Hepatocyte (in vitro differentiated cells): ENCODE data around the gene SEPTIN8. TPM values are rescaled to one million over a fixed set of nuclear protein-coding genes. Genes with fewer than 3 reads are reported as not detected.
"Not testable (repeated sequence)": the region's sequence is repeated elsewhere in the genome, so short reads cannot be mapped to it uniquely, and the experiment has no call there.

Source experiments
- DNase-seq: peaks from one replicate; pipeline ENCODE4 v3.0.0-alpha.2; 2016; ENCODE audit warnings: low spot score
- H2AFZ ChIP-seq: fragments of 200-600 bp; sonication (generic); 2 replicates; pipeline ENCODE4 v1.6.0; 2016; ENCODE audit warnings: antibody characterized with exemption, mild to moderate bottlenecking
- H3K27ac ChIP-seq: fragments of 200-600 bp; sonication (generic); 2 replicates; pipeline ENCODE4 v1.5.1; 2016; ENCODE audit warnings: mild to moderate bottlenecking
- H3K27me3 ChIP-seq: fragments of 200-600 bp; sonication (generic); 2 replicates; pipeline ENCODE4 v1.6.1; 2016
- H3K36me3 ChIP-seq: fragments of 200-600 bp; sonication (generic); replicated peaks from 2 replicates; pipeline ENCODE4 v1.5.1; 2016; ENCODE audit warnings: low read depth; ENCODE audit not compliant: insufficient read depth
- H3K4me1 ChIP-seq: fragments of 200-600 bp; sonication (generic); 2 replicates; pipeline ENCODE4 v1.5.1; 2016; ENCODE audit warnings: mild to moderate bottlenecking, moderate library complexity; ENCODE audit not compliant: insufficient read depth
- H3K4me2 ChIP-seq: fragments of 200-600 bp; sonication (generic); 2 replicates; pipeline ENCODE4 v1.6.0; 2016
- H3K4me3 ChIP-seq: fragments of 200-600 bp; sonication (generic); 2 replicates; pipeline ENCODE4 v1.5.1; 2016; ENCODE audit warnings: mild to moderate bottlenecking
- H3K79me2 ChIP-seq: fragments of 200-600 bp; sonication (generic); 2 replicates; pipeline ENCODE4 v1.6.0; 2017; ENCODE audit warnings: mild to moderate bottlenecking
- H3K9me2 ChIP-seq: fragments of 200-600 bp; sonication (generic); replicated peaks from 2 replicates; pipeline ENCODE4 v1.6.0; 2017; ENCODE audit warnings: mild to moderate bottlenecking; ENCODE audit not compliant: insufficient read depth
- H3K9me3 ChIP-seq: fragments of 200-600 bp; sonication (generic); 2 replicates; pipeline ENCODE4 v1.5.1; 2016; ENCODE audit warnings: low read depth, mild to moderate bottlenecking
- H4K20me1 ChIP-seq: fragments of 200-600 bp; sonication (generic); 2 replicates; pipeline ENCODE4 v1.6.0; 2016; ENCODE audit warnings: mild to moderate bottlenecking; ENCODE audit not compliant: insufficient read depth, poor library complexity, severe bottlenecking
- EZH2 ChIP-seq: fragments of 200-600 bp; sonication (generic); IDR thresholded peaks from 2 replicates; pipeline ENCODE4 v1.6.1; 2016; ENCODE audit warnings: antibody characterized with exemption, mild to moderate bottlenecking, borderline replicate concordance
- EZH2phosphoT487 ChIP-seq: fragments of 200-600 bp; sonication (generic); IDR thresholded peaks from one replicate; pipeline ENCODE4 v1.6.1; 2018; ENCODE audit warnings: antibody characterized with exemption, mild to moderate bottlenecking, low read depth, moderate library complexity; ENCODE audit not compliant: unreplicated experiment, severe bottlenecking
- WGBS: methylation state at CpG from one replicate; pipeline ENCODE4 v1.1.6; 2016; ENCODE audit warnings: low lambda C conversion rate; ENCODE audit errors: missing lambda C conversion rate; 5-methylcytosine and 5-hydroxymethylcytosine counted together
- polyA plus RNA-seq: library from polyadenylated mRNA; unstranded; fragments of >200 nt; fragmentation: Nextera tagmentation; extraction: Ambion mirVana; gene quantifications from 2 replicates; pipeline ENCODE4 v1.2.1, GENCODE V29; 2016
- total RNA-seq: library from RNA; depleted of rRNA; stranded (reverse); fragments of >200 nt; gene quantifications from 2 replicates; pipeline ENCODE4 v1.2.3, GENCODE V29; 2014
- TF ChIP-seq, protein P1 (sequence below): fragments of 200-600 bp; sonication (generic); IDR thresholded peaks from 2 replicates; pipeline ENCODE4 v1.5.1; 2016; ENCODE audit warnings: antibody characterized with exemption, mild to moderate bottlenecking; ENCODE audit not compliant: poor library complexity

The SEPTIN8 gene
- total and polyA plus RNA-seq, 2 experiments from 2014 or later: 18.7 to 41.9 TPM

DNA sequence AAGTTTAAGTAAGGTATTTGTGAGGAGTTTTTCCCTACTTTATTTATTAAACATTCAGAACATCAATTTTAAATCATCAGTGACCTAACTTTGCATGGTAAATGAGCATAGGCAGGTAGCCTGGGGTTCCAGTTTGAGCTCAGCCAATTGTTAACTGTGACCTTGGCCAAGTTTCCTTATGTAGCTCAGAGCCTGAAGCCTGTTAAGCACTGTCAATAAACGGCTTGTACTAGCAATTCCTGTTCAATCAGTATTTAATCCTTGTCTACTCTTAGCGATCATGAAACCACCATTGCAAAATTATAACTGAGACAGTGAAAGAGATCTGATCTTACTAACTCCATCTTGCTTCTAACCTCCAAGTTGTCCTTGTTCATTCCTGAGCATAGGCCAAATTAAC, 31.4 kb upstream of the SEPTIN8 start:
- H3K79me2 ChIP-seq: no peaks in the 10 kb centered on the region
- H3K4me3 ChIP-seq: no peak overlapping the region
- no peak for DNase-seq
- 10% methylated on average over 2 of the region's 2 CpGs for WGBS
- H3K4me1 ChIP-seq: peaks cover 41% of the 10 kb centered on the region
- no peak overlapping the region for H2AFZ ChIP-seq
- no peaks in the 10 kb centered on the region for H3K9me3 ChIP-seq
- H3K4me2 ChIP-seq: peak overlapping the region; percentile 13
- H3K27ac ChIP-seq: peak overlapping the region; percentile 39
- no peaks in the 10 kb centered on the region for H4K20me1 ChIP-seq
- no peaks in the 10 kb centered on the region for H3K36me3 ChIP-seq
- H3K27me3 ChIP-seq: peaks cover 9% of the 10 kb centered on the region
- no peaks in the 10 kb centered on the region for H3K9me2 ChIP-seq
- TF ChIP-seq EZH2phosphoT487 (no peak), EZH2 (no peak)
- TF ChIP-seq, protein P1, sequence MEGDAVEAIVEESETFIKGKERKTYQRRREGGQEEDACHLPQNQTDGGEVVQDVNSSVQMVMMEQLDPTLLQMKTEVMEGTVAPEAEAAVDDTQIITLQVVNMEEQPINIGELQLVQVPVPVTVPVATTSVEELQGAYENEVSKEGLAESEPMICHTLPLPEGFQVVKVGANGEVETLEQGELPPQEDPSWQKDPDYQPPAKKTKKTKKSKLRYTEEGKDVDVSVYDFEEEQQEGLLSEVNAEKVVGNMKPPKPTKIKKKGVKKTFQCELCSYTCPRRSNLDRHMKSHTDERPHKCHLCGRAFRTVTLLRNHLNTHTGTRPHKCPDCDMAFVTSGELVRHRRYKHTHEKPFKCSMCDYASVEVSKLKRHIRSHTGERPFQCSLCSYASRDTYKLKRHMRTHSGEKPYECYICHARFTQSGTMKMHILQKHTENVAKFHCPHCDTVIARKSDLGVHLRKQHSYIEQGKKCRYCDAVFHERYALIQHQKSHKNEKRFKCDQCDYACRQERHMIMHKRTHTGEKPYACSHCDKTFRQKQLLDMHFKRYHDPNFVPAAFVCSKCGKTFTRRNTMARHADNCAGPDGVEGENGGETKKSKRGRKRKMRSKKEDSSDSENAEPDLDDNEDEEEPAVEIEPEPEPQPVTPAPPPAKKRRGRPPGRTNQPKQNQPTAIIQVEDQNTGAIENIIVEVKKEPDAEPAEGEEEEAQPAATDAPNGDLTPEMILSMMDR: no peak

DNA sequence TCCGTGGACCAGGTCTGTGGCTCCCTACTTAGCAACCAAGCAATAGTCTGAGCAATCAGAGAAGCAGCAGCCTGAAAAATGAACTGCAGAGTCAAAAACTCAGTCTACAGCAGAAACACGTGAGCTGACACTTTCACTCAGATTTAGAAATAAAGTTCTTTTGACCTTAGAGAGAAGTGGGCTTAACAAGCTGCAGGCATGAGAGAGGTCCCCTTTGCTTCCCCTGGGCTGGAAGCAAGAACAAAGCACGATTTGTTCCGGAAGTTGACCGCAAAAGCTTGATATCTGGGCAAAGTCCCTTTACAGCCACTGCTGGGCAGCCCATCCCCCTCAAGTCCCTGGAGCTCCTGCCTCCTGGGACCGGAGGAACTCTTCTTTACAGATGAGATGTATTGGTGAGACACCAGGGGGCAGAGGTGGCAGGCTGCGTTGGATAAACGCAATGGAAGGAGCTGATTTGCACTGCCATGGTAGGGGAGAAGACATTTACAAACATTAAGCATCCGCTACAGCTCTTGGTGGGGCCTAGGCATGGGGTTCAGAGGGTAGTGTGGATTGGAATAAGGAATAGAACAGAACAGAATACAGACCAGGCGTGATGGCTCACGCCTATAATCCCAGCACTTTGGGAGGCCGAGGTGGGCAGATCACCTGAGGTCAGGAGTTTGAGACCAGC, 30.3 kb upstream of the SEPTIN8 start:
- whole genome bisulfite sequencing: 38% methylated on average over 12 of the region's 12 CpGs
- peak overlapping the region; percentile 74 for H3K27ac ChIP-seq
- no peaks in the 10 kb centered on the region for H3K36me3 ChIP-seq
- H3K9me3 ChIP-seq: no peaks in the 10 kb centered on the region
- H3K9me2 ChIP-seq: no peaks in the 10 kb centered on the region
- peak; percentile 89 for DNase-seq
- no peaks in the 10 kb centered on the region for H3K79me2 ChIP-seq
- no peak overlapping the region for H3K4me3 ChIP-seq
- H2AFZ ChIP-seq: peak overlapping the region; percentile 19
- H3K4me2 ChIP-seq: peak overlapping the region; percentile 67
- no peaks in the 10 kb centered on the region for H4K20me1 ChIP-seq
- TF ChIP-seq, protein P1: peak; percentile 46
- no peak for TF ChIP-seq EZH2phosphoT487
- TF ChIP-seq EZH2: no peak
- peaks cover 1% of the 10 kb centered on the region for H3K27me3 ChIP-seq
- H3K4me1 ChIP-seq: peaks cover 34% of the 10 kb centered on the region

DNA sequence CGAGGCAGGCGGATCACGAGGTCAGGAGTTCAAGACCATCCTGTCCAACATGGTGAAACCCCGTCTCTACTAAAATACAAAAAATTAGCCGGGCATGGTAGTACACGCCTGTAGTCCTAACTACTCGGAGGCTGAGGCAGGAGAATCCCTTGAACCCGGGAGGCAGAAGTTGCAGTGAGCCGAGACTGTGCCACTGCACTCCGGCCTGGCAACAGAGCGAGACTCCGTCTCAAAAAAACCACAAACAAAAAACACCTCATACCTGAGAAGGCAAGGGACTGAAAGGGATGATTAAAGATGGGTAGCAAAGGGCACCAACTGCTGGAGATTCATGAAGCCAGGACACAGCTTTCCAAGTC, 29.7 kb upstream of the SEPTIN8 start:
- 92% methylated on average over 12 of the region's 12 CpGs for WGBS
- H3K79me2 ChIP-seq, H3K36me3 ChIP-seq, H3K9me3 ChIP-seq, H3K27me3 ChIP-seq, DNase-seq, H4K20me1 ChIP-seq, H3K9me2 ChIP-seq, H3K4me3 ChIP-seq: not testable (repeated sequence)
- peak overlapping the region; percentile 19 for H2AFZ ChIP-seq
- peak overlapping the region; percentile 74 for H3K27ac ChIP-seq
- H3K4me2 ChIP-seq: peak overlapping the region; percentile 67
- H3K4me1 ChIP-seq: peaks cover 34% of the 10 kb centered on the region

GRCh38 chr5:132805872-132806271, 28.8 kb upstream of the SEPTIN8 start:
- DNase-seq, H3K27me3 ChIP-seq, H3K9me2 ChIP-seq, H3K4me3 ChIP-seq, H3K79me2 ChIP-seq, H2AFZ ChIP-seq, H3K9me3 ChIP-seq, H3K27ac ChIP-seq, H3K36me3 ChIP-seq, H4K20me1 ChIP-seq: not testable (repeated sequence)
- WGBS: 93% methylated on average over 6 of the region's 6 CpGs
- Histone ChIP-seq H3K4me1 (peaks cover 34% of the 10 kb centered on the region), H3K4me2 (peak overlapping the region; percentile 23)

DNA sequence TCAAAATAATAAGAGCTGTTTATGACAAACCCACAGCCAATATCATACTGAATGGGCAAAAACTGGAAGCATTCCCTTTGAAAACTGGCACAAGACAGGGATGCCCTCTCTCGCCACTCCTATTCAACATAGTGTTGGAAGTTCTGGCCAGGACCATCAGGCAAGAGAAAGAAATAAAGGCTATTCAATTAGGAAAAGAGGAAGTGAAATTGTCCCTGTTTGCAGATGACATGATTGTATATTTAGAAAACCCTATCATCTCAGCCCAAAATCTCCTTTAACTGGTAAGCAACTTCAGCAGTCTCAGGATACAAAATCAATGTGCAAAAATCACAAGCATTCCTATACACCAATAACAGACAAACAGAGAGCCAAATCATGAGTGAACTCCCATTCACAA, 27.2 kb upstream of the SEPTIN8 start:
- WGBS: 100% methylated on average over 1 of the region's 1 CpG
- H3K4me2 ChIP-seq, H3K9me3 ChIP-seq, H3K36me3 ChIP-seq, DNase-seq, H3K27ac ChIP-seq, H2AFZ ChIP-seq, H3K27me3 ChIP-seq, H3K4me3 ChIP-seq, H3K79me2 ChIP-seq, H4K20me1 ChIP-seq, H3K9me2 ChIP-seq: not testable (repeated sequence)
- peaks cover 25% of the 10 kb centered on the region for H3K4me1 ChIP-seq

DNA sequence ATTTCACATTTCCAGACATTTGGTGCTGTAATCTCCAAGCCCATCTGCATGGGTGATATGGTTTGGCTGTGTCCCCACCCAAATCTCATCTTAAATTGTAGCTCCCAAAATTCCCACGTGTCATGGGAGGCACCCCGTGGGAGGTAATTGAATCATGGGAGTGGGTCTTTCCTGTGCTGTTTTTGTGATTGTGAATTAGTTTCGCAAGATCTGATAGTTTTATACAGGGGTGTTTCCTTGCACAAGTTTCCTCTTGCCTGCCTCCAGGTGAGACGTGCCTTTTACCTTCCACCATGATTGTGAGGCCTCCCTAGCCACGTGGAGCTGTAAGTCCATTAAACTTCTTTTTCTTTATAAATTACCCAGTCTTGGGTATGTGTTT, 25.6 kb upstream of the SEPTIN8 start:
- not testable (repeated sequence) for H3K27me3 ChIP-seq, DNase-seq, H3K9me2 ChIP-seq, H3K36me3 ChIP-seq, H3K4me2 ChIP-seq, H3K4me3 ChIP-seq, H3K27ac ChIP-seq, H3K9me3 ChIP-seq, H3K79me2 ChIP-seq, H2AFZ ChIP-seq, H4K20me1 ChIP-seq
- H3K4me1 ChIP-seq: peaks cover 11% of the 10 kb centered on the region
- WGBS: 72% methylated on average over 5 of the region's 5 CpGs
